CD4-positive, alpha-beta T cell (primary cell): ENCODE measurements around the gene MUC2. TPM values are rescaled to one million over a fixed set of nuclear protein-coding genes. Genes with fewer than 3 reads are reported as not detected.

Experiments
- ATAC-seq: fragments of 200-7000 bp; cut with Tn5 transposase; one replicate; pipeline ENCODE4 v1.10.0; 2022; ENCODE audit warnings: mild to moderate bottlenecking; ENCODE audit not compliant: poor library complexity
- CTCF ChIA-PET: fragments of 350-600 bp; sonication (Branson Sonifier 250); formaldehyde crosslinking; loops from one replicate; lab custom pipeline; 2021; ENCODE audit warnings: antibody characterized with exemption, inconsistent platforms; lab: Charles Lee
- POLR2A ChIA-PET: fragments of 350-600 bp; sonication (Branson Sonifier 250); formaldehyde crosslinking; loops from one replicate; lab custom pipeline; 2021; ENCODE audit warnings: antibody characterized with exemption, inconsistent platforms; lab: Charles Lee
- DNase-seq, 14 experiments: peaks; one replicate each; pipeline ENCODE4 v3.0.0-alpha.2; 2013 to 2020; ENCODE audit warnings: mixed read lengths in 2 of 14
- H3K27ac ChIP-seq, 2 donors: one replicate each; pipeline versions ENCODE4 v1.5.1 to v1.7.0; 2013; ENCODE audit warnings: low read length in 2 of 2, low read depth in 1 of 2, mild to moderate bottlenecking in 1 of 2
- H3K27me3 ChIP-seq, 2 experiments: 1 replicate in 1 of 2; 2 replicates in 1 of 2; pipeline versions ENCODE4 v1.6.1 to v1.7.0; 2013; ENCODE audit warnings: low read length in 2 of 2, control low read depth in 1 of 2, mild to moderate bottlenecking in 1 of 2, moderate library complexity in 1 of 2; ENCODE audit not compliant: insufficient read depth in 2 of 2, control insufficient read depth in 1 of 2
- H3K36me3 ChIP-seq: one replicate; pipeline ENCODE4 v1.6.1; 2013; ENCODE audit warnings: low read length, control low read depth; ENCODE audit not compliant: insufficient read depth
- H3K4me1 ChIP-seq: one replicate; pipeline ENCODE4 v1.6.1; 2013; ENCODE audit warnings: low read length, control low read depth; ENCODE audit not compliant: insufficient read depth
- H3K4me3 ChIP-seq: one replicate; pipeline ENCODE4 v1.5.1; 2013; ENCODE audit warnings: mild to moderate bottlenecking, low read length, moderate library complexity
- H3K9me3 ChIP-seq, 2 experiments: 1 replicate in 1 of 2; 2 replicates in 1 of 2; pipeline versions ENCODE4 v1.6.1 to v1.7.0; 2013; ENCODE audit warnings: low read length in 2 of 2, mild to moderate bottlenecking in 2 of 2, control low read depth in 1 of 2, moderate library complexity in 1 of 2; ENCODE audit not compliant: control insufficient read depth in 1 of 2, insufficient read depth in 1 of 2
- H3K27ac Mint-ChIP-seq: one replicate; pipeline ENCODE4 v1.8.0; 2020; ENCODE audit warnings: mixed read lengths
- H3K27me3 Mint-ChIP-seq: one replicate; pipeline ENCODE4 v1.8.0; 2021; ENCODE audit warnings: mixed read lengths
- H3K36me3 Mint-ChIP-seq: one replicate; pipeline ENCODE4 v1.8.0; 2021; ENCODE audit warnings: low read depth, mixed read lengths
- H3K4me1 Mint-ChIP-seq: one replicate; pipeline ENCODE4 v1.8.0; 2021; ENCODE audit warnings: low read depth, mixed read lengths
- H3K4me3 Mint-ChIP-seq: one replicate; pipeline ENCODE4 v1.8.0; 2020; ENCODE audit warnings: mild to moderate bottlenecking, mixed read lengths
- H3K9me3 Mint-ChIP-seq: one replicate; pipeline ENCODE4 v1.8.0; 2020; ENCODE audit warnings: mixed read lengths
- intact Hi-C, 2 experiments: fragments of 100-400 bp; cut with DNase I in 1 of 2; cut with micrococcal nuclease in 1 of 2; formaldehyde crosslinking; loops; one replicate each; pipeline versions ENCODE4 v1.15.1 to v1.9.0; 2023 to 2025; cut with DNase I, micrococcal nuclease
- total RNA-seq, 174 experiments: library from RNA in 2 of 174; stranded (reverse) in 2 of 174; gene quantifications; one replicate each; pipeline ENCODE4 v1.2.3 and lab custom pipeline; 2021 to 2026
- TF ChIP-seq, protein P1 (sequence below): fragments of 200-600 bp; IDR thresholded peaks from one replicate; pipeline ENCODE4 v1.8.0; 2022; ENCODE audit warnings: antibody characterized with exemption, mild to moderate bottlenecking

The MUC2 gene
- total RNA-seq, 2 experiments from 2014 or later: not detected

DNA sequence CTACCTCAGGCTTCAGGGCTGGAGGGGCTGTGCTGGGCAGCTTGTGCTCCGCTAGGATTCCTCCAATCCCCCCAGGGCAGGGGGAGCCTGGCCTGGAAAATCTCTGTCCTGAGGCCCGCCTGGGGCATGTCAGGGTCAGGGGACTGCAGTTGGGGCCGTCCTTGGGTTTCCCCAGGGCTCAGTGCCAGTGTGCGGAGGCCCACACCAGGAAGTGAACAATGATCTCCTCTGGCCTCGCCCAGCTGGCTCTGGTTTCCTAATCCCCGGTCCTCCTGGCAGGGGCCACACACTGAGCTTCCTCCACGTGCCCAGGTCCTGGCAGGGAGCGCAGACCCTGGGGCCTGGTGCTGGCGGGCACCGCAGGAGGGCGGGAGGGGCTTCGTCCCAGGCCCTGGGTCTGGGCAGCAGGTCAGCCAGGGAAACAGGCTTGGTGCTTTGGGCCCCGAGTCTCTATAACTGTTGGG is 1.4 kb upstream of the MUC2 start:
- Mint-ChIP-seq H3K4me3 (no peak overlapping the region), H3K36me3 (no peaks in the 10 kb centered on the region), H3K27me3 (peaks cover 3% of the 10 kb centered on the region), H3K9me3 (no peaks in the 10 kb centered on the region), H3K4me1 (no peaks in the 10 kb centered on the region), H3K27ac (no peak overlapping the region)
- Histone ChIP-seq H3K27ac (no peak overlapping the region), H3K4me1 (no peaks in the 10 kb centered on the region), H3K36me3 (no peaks in the 10 kb centered on the region), H3K9me3 (no peaks in the 10 kb centered on the region), H3K27me3 (peaks cover 0 to 8% of the 10 kb centered on the region in 2 experiments), H3K4me3 (no peak overlapping the region)
- TF ChIP-seq, protein P1, sequence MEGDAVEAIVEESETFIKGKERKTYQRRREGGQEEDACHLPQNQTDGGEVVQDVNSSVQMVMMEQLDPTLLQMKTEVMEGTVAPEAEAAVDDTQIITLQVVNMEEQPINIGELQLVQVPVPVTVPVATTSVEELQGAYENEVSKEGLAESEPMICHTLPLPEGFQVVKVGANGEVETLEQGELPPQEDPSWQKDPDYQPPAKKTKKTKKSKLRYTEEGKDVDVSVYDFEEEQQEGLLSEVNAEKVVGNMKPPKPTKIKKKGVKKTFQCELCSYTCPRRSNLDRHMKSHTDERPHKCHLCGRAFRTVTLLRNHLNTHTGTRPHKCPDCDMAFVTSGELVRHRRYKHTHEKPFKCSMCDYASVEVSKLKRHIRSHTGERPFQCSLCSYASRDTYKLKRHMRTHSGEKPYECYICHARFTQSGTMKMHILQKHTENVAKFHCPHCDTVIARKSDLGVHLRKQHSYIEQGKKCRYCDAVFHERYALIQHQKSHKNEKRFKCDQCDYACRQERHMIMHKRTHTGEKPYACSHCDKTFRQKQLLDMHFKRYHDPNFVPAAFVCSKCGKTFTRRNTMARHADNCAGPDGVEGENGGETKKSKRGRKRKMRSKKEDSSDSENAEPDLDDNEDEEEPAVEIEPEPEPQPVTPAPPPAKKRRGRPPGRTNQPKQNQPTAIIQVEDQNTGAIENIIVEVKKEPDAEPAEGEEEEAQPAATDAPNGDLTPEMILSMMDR: no peak
- ATAC-seq (no peak), DNase-seq (peak in 1 of 14 experiments; percentile 27)
- intact Hi-C loops: no loop called here
- CTCF ChIA-PET: no interaction called here
- POLR2A ChIA-PET: no interaction called here

- no peak overlapping the region for H3K27ac ChIP-seq
- no peaks in the 10 kb centered on the region for H3K36me3 ChIP-seq
- Mint-ChIP-seq H3K4me1 (no peaks in the 10 kb centered on the region), H3K4me3 (no peak overlapping the region), H3K27me3 (peaks cover 3% of the 10 kb centered on the region), H3K9me3 (no peaks in the 10 kb centered on the region), H3K27ac (no peak overlapping the region), H3K36me3 (no peaks in the 10 kb centered on the region)
- H3K27me3 ChIP-seq: peaks cover 0 to 8% of the 10 kb centered on the region in 2 experiments
- H3K4me1 ChIP-seq: no peaks in the 10 kb centered on the region
- TF ChIP-seq, protein P1: no peak
- DNase-seq: no peak
- H3K4me3 ChIP-seq: no peak overlapping the region
- ATAC-seq: no peak
- H3K9me3 ChIP-seq: no peaks in the 10 kb centered on the region
- ChIA-PET CTCF (no interaction called here), POLR2A (no interaction called here)
- intact Hi-C loops: no loop called here
These were observed 827 bp upstream of the MUC2 start for GRCh38 chr11:1073851-1074243.

- POLR2A ChIA-PET: no interaction called here
- TF ChIP-seq, protein P1: no peak
- Histone ChIP-seq H3K27ac (no peak overlapping the region), H3K4me1 (no peaks in the 10 kb centered on the region), H3K4me3 (no peak overlapping the region), H3K9me3 (no peaks in the 10 kb centered on the region), H3K36me3 (no peaks in the 10 kb centered on the region), H3K27me3 (peaks cover 0 to 8% of the 10 kb centered on the region in 2 experiments)
- Mint-ChIP-seq H3K27me3 (peaks cover 3% of the 10 kb centered on the region), H3K4me1 (no peaks in the 10 kb centered on the region), H3K9me3 (no peaks in the 10 kb centered on the region), H3K27ac (no peak overlapping the region), H3K4me3 (no peak overlapping the region), H3K36me3 (no peaks in the 10 kb centered on the region)
- CTCF ChIA-PET: no interaction called here
- ATAC-seq (no peak), DNase-seq (peak in 1 of 14 experiments; percentile 29)
- intact Hi-C loops: no loop called here
These were observed 752 bp downstream of the MUC2 start for GRCh38 chr11:1075341-1075911.
